Measurements from ENCODE around the gene ANKRD10.

ANKRD10 gene

DNA sequence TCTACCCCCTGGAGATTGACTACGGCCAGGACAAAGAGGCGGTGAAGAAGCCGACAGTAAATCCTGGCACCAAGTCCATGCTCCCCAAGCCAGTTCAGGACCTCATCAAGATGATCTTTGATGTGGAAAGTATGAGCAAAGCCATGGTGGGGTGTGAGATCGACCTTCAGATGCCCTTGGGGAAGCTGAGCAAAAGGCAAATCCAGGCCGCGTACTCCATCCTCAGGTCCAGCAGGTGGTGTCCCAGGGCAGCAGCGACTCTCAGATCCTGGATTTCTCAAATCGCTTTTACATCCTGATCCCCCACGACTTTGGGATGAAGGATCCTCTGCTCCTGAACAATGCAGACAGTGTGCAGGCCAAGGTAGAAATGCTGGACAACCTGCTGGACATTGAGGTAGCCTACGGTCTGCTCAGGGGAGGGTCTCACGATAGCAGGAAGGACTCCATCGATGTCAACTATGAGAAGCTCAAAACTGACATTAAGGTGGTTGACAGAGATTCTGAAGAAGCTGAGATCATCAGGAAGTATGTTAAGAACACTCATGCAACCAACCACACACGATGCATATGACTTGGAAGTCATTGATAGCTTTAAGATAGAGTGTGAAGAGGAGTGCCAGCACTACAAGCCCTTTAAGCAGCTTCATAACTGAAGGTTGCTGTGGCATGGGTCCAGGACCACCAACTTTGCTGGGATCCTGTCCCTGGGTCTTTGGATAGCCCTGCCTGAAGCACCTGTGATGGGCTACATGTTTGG, 24.0 kb upstream of the ANKRD10 start:
- H3K27ac ChIP-seq: no peak overlapping the region
- TF ChIP-seq, protein P1, sequence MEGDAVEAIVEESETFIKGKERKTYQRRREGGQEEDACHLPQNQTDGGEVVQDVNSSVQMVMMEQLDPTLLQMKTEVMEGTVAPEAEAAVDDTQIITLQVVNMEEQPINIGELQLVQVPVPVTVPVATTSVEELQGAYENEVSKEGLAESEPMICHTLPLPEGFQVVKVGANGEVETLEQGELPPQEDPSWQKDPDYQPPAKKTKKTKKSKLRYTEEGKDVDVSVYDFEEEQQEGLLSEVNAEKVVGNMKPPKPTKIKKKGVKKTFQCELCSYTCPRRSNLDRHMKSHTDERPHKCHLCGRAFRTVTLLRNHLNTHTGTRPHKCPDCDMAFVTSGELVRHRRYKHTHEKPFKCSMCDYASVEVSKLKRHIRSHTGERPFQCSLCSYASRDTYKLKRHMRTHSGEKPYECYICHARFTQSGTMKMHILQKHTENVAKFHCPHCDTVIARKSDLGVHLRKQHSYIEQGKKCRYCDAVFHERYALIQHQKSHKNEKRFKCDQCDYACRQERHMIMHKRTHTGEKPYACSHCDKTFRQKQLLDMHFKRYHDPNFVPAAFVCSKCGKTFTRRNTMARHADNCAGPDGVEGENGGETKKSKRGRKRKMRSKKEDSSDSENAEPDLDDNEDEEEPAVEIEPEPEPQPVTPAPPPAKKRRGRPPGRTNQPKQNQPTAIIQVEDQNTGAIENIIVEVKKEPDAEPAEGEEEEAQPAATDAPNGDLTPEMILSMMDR (conservative IDR thresholded peaks at IDR 0.05): no peak
- no peak for TF ChIP-seq ZFX (IDR thresholded peaks at IDR 0.05)

DNA sequence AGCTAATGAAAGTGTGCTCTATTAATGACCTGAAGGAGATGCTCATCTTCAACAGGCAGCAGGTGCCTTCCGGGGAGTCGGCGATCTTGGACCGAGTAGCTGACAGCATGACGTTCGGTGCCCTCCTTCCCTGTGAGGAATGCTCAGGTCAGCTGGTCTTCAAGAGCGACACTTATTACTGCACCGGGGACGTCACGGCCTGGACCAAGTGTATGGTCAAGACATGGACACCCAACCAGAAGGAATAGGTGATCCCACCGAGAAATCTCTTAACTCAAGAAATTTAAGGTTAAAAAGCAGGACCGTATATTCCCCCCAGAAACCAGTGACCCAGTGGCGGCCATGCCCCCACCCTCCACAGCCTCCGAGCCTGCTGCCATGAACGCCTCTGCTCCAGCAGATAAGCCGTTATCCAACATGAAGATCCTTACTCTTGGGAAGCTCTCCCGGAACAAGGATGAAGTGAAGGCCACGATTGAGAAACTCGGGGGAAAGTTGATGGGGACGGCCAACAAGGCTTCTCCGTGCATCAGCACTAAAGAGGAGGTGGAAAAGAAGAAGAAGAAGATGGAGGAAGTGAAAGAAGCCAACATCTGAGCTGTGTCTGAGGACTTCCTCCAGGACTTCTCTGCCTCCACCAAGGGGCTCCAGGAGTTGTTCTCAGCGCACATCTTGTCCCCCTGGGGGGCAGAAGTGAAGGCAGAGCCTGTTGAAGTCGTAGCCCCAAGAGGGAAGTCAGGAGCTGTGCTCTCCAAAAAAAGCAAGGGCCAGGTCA, 22.8 kb upstream of the ANKRD10 start:
- TF ChIP-seq ZFX (IDR thresholded peaks at IDR 0.05): no peak
- TF ChIP-seq, protein P1 (conservative IDR thresholded peaks at IDR 0.05): no peak
- no peak overlapping the region for H3K27ac ChIP-seq

- no peak for TF ChIP-seq ZFX (IDR thresholded peaks at IDR 0.05)
- TF ChIP-seq, protein P1 (conservative IDR thresholded peaks at IDR 0.05): no peak
- no peak overlapping the region for H3K27ac ChIP-seq
Measured at GRCh38 chr13:110936519-110936918, 21.6 kb upstream of the ANKRD10 start.

DNA sequence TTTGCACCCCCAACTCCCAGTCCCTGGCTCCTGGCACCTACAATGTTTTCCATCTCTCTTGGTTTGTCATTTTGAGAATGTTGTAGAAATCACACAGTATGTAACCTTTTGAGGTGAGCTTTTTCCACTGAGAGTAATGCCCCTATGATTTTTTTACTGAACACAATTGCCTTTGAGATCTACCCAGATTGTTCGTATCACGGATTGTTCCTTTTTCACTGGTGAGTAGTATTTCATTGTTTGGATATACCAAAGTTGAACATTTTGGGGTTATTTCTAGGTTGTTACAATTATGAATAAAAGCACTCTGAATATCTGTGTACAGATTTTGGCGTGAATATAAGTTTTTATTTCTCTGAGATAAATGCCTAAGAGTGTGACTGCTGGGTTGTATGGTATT, 17.7 kb upstream of the ANKRD10 start:
- H3K27ac ChIP-seq: no peak overlapping the region
- no peak for TF ChIP-seq ZFX (IDR thresholded peaks at IDR 0.05)
- TF ChIP-seq, protein P1 (conservative IDR thresholded peaks at IDR 0.05): no peak

GRCh38 chr13:110929104-110929777, 14.4 kb upstream of the ANKRD10 start:
- no peak for TF ChIP-seq ZFX (IDR thresholded peaks at IDR 0.05)
- TF ChIP-seq, protein P1 (conservative IDR thresholded peaks at IDR 0.05): no peak
- H3K27ac ChIP-seq: no peak overlapping the region

- H3K27ac ChIP-seq: no peak overlapping the region
- TF ChIP-seq, protein P1 (conservative IDR thresholded peaks at IDR 0.05): peak; percentile 23; the same call in 1 of the 2 replicates
- TF ChIP-seq ZFX (IDR thresholded peaks at IDR 0.05): no peak
Measured at GRCh38 chr13:110925023-110925612, 10.2 kb upstream of the ANKRD10 start.
